Smooth muscle cell of the brain vasculature (primary cell): Measurements from ENCODE around the gene WT1.
"Not testable (repeated sequence)": the region's sequence is repeated elsewhere in the genome, so short reads cannot be mapped to it uniquely, and the experiment has no call there.

Source experiments
- DNase-seq: peaks from one replicate; pipeline ENCODE4 v3.0.0-alpha.2; 2012; ENCODE audit warnings: low read depth, low spot score

The WT1 gene

DNA sequence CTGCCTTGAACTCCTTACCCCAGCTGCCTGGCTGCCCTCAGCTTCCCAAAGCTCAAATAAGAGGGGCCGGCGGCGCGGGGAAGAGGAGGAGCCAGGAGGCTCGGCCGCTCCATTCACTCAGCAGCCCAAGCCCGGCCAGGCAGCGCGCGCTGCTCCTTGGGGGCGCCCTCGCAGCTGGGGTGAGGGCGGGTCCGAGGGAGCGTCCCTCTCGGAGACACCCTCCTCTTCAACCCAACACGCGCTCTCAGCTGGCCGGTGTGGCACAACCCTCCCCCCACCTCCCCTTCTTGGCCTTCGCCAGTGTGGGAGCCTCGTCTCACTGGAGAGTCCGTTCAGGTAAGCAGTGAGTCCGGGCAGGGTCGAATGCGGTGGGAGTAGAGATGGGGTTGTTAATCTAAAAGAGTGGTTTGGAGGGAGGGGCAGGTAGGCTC is at the start of gene WT1:
WT1 (minus strand) TSS at position 29 of the 431 bp plus-strand sequence.
- DNase-seq, result no peak

DNA sequence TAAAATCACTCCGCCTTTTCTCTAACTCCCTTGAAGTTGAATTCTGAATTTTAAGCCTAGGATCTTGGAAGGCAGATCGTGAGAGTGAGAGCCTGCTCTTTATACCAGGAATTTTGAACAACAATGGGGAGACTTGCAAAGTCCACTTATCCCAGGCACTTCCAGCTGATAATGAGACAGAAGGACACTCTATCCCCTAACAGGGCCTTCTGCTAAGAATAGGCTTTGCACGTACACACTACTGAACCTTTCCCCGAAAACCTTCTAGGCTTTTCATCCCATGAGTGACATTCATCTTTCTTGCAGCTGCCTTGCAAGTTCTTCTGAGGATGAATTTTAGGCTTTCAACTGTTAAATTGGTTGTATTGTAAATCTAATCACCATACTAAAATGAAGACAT is 44.0 kb upstream of the WT1 start:
- no peak for DNase-seq

DNA sequence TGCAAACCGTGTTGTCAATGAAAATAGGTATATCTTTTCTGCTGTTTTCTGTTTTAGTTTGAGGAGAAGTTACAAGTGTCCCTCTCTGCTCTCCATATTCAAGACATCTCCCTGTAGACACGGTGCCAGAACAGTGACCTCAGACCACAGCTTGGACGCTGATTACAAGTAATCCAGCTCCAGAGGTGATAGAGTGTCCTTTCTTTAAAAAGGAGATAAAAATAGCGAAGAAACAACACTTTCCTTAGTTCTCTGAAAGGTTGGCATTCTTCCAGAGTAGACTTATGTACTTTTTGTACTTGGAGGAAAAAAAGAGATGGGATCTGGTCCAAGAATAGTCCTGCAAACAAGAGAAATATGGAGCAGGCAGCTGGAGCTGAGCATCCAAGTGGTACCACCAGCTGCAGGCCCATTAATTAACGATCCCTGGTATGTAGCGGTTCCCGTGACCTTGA is 43.0 kb upstream of the WT1 start:
- no peak for DNase-seq

DNA sequence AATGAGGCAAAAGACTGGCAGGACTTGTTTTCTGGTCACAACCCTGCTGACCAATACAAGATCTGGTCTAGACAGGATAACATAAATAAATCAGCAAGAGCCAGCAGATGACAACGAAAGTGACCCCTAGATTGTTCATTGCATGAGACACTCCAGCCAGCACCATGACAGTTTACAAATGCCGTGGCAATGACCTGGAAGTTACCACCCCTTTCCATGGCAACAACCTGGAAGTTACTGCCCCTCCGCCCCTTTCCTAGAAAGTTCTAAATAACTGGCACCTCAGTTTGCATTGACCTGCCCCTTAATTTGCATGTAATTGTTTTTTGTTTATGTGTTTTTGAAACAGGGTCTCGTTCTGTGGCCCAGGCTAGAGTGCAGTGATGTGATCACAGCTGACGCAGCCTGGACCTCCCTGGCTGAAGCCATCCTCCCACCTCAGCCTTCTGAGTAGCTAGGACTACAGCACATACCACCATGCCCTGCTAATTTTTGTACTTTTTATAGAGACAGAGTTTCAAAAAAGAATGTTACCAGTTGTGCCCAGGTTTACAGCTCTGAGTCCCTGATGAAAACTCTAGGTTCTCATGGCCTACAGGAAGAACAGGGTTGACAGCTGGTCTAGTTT is 38.1 kb upstream of the WT1 start:
- DNase-seq, result no peak

- no peak for DNase-seq
These were observed 36.9 kb upstream of the WT1 start for GRCh38 chr11:32472226-32472625.

DNA sequence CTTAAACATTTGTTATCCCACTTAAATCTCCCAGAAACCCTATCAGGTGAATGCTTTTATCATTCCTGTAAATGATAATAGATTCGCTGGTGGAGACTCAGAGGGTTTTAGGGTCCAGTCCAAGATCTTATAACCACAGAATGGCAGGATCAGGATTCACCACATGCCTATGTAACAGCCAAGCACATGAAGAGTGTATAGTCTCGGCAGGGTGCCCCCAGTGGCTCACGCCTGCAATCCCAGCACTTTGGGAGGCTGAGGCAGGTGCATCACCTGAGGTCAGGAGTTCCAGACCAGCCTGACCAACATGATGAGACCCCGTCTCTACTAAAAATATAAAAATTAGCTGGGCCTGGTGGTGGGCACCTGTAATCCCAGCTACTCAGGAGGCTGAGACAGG is 36.2 kb upstream of the WT1 start:
- DNase-seq, result not testable (repeated sequence)

DNA sequence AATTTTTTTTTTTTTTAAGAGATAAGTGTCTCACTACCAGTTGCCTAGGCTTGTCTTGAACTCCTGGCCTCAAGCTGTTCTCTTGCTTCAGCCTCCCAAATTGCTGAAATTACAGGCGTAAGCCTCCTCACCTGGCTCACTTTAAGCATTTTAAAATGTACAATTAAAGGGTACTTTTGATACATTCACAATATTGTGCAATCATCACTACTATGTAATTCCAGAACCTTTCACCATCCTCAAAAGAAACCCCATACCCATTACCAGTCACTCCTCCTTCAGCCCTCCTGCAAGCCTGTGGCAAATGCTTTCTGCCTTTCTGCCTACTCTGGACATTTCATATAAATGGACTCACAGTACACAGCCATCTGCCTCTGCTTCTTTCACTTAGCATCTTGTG is 34.5 kb upstream of the WT1 start:
- no peak for DNase-seq

- no peak for DNase-seq
These were observed 31.1 kb upstream of the WT1 start for GRCh38 chr11:32466279-32466915.

- DNase-seq, result no peak
These were observed 28.7 kb upstream of the WT1 start for GRCh38 chr11:32464078-32464477.

DNA sequence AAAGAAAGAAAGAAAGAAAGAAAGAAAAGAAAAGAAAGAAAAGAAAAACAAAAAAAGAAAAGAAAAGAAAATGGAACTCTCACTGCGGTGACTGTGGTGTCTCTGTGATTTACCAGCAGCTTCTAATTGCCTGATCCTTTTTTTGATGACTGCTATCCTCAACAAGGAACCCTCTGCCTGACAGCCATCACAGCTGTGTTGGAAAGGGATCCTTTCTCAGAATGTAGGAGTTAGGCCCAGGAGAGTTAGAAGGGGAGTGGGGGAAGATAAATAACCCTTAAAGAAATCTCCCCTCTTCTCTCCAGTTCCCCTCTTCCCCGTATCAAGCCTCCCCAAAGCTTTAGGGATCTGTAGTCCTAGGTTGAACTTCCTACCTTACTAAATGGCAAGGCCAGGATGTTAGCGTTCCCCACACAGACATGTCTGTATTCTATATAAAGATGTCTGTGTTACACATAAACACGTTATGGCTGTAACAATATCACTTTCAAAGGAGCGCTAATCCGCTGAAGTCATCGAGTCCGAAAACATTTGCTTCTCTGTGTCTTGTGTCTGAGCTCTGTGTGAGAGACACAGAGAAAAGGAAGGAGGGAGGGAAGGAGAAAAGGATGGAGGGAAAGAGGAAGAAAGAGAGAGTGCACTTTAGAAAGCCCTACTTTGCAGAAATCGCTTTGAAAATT is 26.8 kb upstream of the WT1 start:
- DNase-seq, result no peak

DNA sequence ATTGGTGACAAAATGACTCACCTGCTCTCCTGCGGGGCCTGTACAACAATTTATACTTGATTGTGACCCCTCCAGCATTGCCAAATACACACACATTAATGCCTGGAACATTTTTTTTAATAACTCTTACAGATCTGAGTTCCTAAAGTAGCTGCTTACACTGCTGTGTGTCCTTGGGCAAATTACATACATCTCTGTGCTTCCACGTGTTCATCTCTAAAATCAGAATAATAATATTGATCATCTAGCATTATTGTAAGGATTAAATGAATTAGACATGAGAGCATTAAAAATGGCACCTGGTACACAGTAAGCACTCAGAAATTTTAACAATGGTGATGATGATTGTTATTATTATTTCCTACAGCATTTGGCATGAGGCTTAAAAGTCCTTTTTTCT is 21.5 kb upstream of the WT1 start:
- DNase-seq, result no peak

DNA sequence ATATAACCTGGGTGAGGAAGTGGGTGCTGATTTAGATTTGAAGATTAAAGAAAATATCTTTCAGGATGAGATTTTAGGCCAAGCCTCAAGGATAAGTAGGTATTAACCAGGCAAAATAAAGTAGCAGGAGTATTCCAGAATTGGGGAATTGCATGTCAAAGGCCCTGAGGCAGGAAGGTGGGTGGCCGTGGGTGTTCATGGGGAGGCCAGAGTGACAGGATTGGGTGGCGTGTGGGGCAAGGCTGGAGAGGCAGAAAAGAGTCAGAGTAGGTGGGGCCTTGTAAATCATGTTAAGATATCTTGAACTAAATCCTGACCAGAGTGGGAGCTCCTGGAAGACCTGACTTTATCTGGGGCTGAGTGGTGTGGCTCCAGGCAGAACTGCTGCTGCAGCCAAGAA is 19.7 kb upstream of the WT1 start:
- no peak for DNase-seq

DNA sequence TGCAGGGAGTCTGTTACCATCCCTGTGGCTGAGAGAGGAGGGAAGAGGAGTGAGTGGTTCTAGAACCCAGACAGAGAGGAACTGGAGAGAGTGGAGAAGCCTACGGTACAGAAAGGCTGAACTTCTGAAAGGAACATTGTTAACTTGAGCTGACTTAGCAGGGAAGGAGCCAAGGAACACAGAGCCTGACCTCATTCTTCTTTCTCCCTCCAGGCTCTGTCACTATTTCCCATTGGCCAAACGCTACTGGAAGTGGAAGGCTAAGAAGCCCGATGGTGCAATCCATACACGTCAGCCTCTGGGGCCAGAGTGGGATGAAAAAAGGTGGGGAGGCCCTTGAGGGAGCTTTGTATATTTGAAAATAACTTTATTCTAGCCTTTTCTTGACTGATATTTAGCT is 16.5 kb upstream of the WT1 start:
- no peak for DNase-seq

DNA sequence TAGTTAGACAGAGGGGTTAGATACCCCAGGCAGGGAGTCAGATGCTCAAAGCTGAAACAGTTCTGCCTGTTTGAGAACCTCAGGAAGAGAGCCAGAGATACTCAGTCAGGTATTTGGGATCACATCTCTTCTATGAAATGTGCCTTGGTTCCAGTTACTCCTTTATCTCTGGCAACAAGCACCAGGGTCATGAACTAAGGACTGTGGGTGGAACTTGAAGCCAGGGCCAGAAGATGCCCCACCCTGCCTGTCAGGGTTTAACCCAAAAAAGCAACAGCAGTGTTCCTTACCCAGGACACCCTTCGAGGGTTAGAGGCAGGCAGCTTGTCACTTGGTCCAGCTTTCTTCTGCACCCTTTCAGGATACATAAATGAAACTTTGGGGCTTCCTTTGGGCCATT is 15.0 kb upstream of the WT1 start:
- no peak for DNase-seq

DNA sequence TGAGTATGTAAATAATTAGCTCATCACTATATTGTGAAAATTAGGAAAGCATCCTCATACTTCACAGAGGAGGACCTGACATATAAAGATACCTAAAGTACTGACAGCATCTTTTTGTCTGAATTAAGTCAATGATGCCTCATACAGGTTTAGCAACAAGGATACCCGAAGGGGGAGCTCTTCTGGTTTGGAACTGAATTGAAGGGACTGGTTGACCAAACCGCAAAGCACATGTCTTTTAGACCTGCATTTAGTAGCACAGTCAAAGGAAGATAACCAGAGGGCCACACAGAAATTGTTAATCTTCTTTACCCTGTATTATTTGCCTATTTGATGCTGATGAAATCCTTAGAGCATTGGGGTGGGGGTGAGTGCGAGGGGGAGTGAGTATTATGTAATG is 12.9 kb upstream of the WT1 start:
- no peak for DNase-seq

DNA sequence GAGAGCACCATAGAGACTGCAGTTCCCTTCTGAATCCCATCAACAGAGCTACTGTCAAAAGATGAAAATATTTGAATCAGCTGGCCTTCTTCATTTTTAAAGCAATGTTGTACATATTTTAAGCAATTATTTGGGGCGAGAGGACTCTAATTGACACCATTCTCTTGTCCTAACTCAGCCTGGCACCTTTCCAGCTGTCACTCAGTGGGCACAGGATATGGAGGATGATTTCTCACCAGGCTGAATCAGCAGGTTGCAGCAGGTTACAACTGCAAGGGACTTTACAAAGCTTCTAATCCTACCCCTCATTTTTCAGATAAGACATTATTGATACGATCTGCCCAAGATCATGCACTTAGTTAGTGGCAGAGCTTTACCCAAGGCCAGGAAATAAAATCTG is 11.9 kb upstream of the WT1 start:
- no peak for DNase-seq

DNA sequence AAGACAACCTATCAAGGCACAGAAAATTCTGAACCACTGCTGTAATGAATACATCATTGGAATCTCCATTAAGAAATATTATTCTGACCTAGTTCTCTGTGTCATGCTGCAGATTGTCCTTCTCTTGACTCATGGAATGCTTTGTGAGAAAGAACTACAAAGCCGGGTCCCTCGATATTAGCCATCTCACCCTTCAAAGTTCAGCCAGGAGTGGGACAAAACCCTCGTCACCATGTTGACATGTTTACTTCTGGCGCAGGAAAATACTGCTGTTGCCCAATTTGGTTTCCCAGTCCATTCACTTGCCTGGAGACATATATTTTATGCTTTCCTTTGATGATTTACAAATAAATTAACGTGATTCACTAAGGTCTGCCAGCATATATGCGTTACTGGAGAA is 10.9 kb upstream of the WT1 start:
- DNase-seq, result no peak

DNA sequence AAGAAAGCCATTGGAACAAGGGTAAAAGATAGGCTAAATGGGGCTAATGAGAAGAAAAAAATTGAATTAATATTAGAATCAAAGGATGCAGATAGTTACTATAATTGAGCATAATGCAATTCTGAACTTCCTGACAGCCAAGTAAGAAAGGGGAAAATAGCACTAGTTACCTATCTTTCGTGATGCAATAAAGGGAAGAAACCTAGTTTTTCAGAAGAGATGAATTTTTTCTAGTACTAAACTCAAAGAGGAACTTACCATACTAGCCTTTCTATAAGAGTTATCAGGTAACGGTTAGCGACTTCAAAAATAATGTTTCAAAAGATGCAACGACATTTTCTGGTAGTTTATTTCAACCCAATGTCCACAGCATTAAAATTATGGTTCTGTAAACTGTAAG is 8.8 kb upstream of the WT1 start:
- DNase-seq, result no peak

DNA sequence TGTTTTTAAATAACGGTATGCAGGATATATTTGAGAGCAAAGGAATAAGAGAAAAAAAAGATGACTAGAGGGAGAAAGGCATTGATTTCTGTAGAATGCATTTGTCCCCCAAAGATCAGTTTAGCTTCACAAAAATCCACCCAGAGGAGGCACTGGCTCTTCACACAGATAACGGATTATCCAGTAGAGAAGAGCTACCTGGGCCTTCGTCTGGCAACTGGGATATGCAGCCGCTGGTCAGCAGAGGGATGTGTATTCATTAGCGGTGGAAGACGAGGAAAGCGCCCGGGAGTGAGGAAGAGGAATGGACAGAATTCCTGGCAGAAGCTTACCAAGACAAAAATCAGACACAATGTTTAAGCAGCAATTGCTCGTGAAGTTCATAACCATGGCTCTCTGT is 5.6 kb upstream of the WT1 start:
- no peak for DNase-seq

GRCh38 chr11:32440312-32440908 is 5.1 kb upstream of the WT1 start:
- DNase-seq, result no peak

- no peak for DNase-seq
These were observed 4.3 kb upstream of the WT1 start for GRCh38 chr11:32439501-32440210.

- DNase-seq, result no peak
These were observed 3.6 kb upstream of the WT1 start for GRCh38 chr11:32438866-32439489.
